K562 treated with DMSO at 1 percent for 12 hours (cell line): ENCODE data around the gene KIAA1210. TPM values are rescaled to one million over a fixed set of nuclear protein-coding genes. Genes with fewer than 3 reads are reported as not detected.

Source experiments
- total RNA-seq: library from RNA; unstranded; fragments of 300-600 nt; gene quantifications from 2 replicates; pipeline ENCODE4 v1.2.3, GENCODE V29; 2022; ENCODE audit not compliant: insufficient read depth

KIAA1210 gene
- total RNA-seq = not detected in 2 replicates

GRCh38 chrX:119127650-119128049 is at the start of gene KIAA1210:
Gene KIAA1210, minus strand, starts transcription at chrX:119127812. Its CDS starts 4,170 bp downstream, at chrX:119123642.

GRCh38 chrX:119072744-119073143 is 54.9 kb downstream of the KIAA1210 start, which contains the start of gene CT47C1:
Gene CT47C1, plus strand, starts transcription at chrX:119072993. Its CDS starts 233 bp downstream, at chrX:119073226.

Other genes with a start within 250 kb of the KIAA1210 start
- gene LONRF3, start 153.2 kb downstream of the KIAA1210 start, total RNA-seq = 1.7 and 4.4 TPM in 2 replicates
- 1.2 TPM in 1 of 2 replicates, not detected in the other for gene CT47C1, start 54.8 kb downstream of the KIAA1210 start, total RNA-seq
- gene PGRMC1, start 108.5 kb upstream of the KIAA1210 start, total RNA-seq = 69.5 and 116 TPM in 2 replicates